Measurements from ENCODE around the gene STAMBP. TPM values are rescaled to one million over a fixed set of nuclear protein-coding genes. Genes with fewer than 3 reads are reported as not detected.
"Not testable (repeated sequence)": the region's sequence is repeated elsewhere in the genome, so short reads cannot be mapped to it uniquely, and the experiment has no call there.

The STAMBP gene
- total and polyA plus RNA-seq, 8 donors, result 22.6 to 84.9 (median 33.1) TPM

DNA sequence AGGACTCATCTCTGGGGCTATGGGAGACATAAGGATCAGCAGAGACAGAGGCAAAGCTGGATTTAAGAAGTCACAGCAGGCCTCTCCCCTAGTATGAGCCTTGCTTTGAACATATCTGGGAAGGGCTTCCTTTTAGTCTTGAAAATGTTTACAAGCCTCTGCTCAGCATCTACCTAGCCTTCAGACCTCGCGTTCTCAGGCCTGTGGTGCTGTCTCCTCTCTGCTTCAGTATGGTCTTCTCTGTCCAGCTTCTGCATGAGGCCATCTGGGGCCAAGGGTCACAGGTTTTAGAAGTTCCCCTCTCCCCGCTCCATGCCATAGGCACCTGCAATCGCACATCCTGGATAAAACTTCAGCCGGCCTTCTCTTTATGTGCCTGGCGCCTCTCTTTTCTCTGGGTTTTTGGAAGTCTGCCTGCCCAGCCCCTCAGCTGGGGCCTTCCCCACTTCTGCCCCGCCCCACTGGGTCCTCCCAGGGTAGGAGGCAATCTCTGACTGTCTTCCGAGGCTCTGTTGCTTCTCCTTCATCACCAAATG lies 71.1 kb downstream of the STAMBP start:
- H3K4me3 ChIP-seq, result peak overlapping the region in 3 of 4 donors; percentile 25 to 50 (median 45)
- intact Hi-C loops (cut with DNase I; ENCODE audit: low total_unique reads), result no loop called here
- H3K36me3 ChIP-seq, result peaks cover 0 to 23% (median 5%) of the 10 kb centered on the region in 4 donors

DNA sequence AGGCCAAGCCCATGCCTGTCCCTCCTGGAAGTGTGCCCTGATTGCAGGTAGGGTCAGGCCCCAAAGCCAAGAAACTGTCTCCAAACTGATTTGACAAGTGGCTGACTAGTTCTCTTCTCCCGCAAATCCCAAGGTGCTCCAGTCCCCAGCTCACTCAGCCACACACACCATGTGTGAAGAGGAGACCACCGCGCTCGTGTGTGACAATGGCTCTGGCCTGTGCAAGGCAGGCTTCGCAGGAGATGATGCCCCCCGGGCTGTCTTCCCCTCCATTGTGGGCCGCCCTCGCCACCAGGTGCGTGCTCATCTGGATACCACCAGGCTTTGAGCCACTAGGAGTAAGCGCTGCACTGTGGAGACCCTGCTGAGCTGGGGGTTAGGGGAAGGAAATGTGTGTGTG lies 72.4 kb downstream of the STAMBP start:
- Histone ChIP-seq H3K4me3 (peak overlapping the region in 2 of 4 donors; percentile 1 to 25), H3K27me3 (no peaks in the 10 kb centered on the region), H3K4me1 (peaks cover 0 to 17% (median 7%) of the 10 kb centered on the region in 4 donors), H3K9me3 (no peaks in the 10 kb centered on the region), H3K27ac (peak overlapping the region in 1 of 5 donors; percentile 92), H3K36me3 (peaks cover 0 to 23% (median 5%) of the 10 kb centered on the region in 4 donors)
- DNase-seq, result no peak
- intact Hi-C loops (cut with DNase I; ENCODE audit: low total_unique reads), result no loop called here
- TF ChIP-seq POLR2AphosphoS5 (IDR thresholded peaks at IDR 0.05) (no peak), POLR2A (IDR thresholded peaks at IDR 0.05) (no peak), EP300 (IDR thresholded peaks at IDR 0.05) (no peak)
- TF ChIP-seq, protein P1, sequence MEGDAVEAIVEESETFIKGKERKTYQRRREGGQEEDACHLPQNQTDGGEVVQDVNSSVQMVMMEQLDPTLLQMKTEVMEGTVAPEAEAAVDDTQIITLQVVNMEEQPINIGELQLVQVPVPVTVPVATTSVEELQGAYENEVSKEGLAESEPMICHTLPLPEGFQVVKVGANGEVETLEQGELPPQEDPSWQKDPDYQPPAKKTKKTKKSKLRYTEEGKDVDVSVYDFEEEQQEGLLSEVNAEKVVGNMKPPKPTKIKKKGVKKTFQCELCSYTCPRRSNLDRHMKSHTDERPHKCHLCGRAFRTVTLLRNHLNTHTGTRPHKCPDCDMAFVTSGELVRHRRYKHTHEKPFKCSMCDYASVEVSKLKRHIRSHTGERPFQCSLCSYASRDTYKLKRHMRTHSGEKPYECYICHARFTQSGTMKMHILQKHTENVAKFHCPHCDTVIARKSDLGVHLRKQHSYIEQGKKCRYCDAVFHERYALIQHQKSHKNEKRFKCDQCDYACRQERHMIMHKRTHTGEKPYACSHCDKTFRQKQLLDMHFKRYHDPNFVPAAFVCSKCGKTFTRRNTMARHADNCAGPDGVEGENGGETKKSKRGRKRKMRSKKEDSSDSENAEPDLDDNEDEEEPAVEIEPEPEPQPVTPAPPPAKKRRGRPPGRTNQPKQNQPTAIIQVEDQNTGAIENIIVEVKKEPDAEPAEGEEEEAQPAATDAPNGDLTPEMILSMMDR (IDR thresholded peaks at IDR 0.05), result no peak
- WGBS, 5 donors, result 67 to 100% (median 86%) methylated on average over 9 to 10 of the region's 10 CpGs

More for the DNA sequence above, 71.1 kb downstream of the STAMBP start:
- Histone ChIP-seq H3K27me3 (no peaks in the 10 kb centered on the region), H3K27ac (peak overlapping the region in 3 of 5 donors; percentile 44 to 92 (median 79)), H3K9me3 (no peaks in the 10 kb centered on the region), H3K4me1 (peaks cover 0 to 17% (median 7%) of the 10 kb centered on the region in 4 donors)
- WGBS, 5 donors, result 70 to 82% (median 81%) methylated on average over 8 of the region's 8 CpGs
- TF ChIP-seq, protein P1 (IDR thresholded peaks at IDR 0.05), result no peak
- TF ChIP-seq POLR2AphosphoS5 (IDR thresholded peaks at IDR 0.05) (no peak), POLR2A (IDR thresholded peaks at IDR 0.05) (no peak), EP300 (IDR thresholded peaks at IDR 0.05) (no peak)
- DNase-seq, result no peak

DNA sequence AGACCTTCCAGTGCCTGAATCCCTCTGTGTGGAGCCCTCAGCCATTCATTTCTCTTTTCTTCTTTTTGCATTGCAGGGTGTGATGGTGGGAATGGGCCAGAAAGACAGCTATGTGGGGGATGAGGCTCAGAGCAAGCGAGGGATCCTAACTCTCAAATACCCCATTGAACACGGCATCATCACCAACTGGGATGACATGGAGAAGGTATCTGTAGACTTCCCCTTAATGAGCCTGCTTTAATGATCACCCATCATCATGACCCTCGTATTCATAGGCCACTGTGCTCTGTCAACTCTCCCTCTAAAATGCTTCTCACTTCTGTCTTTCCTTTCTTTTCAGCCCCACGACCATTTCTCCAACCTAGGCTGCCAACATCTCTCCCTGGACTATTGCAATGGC lies 73.5 kb downstream of the STAMBP start:
- no peak for TF ChIP-seq POLR2A (IDR thresholded peaks at IDR 0.05)
- no peak for TF ChIP-seq EP300 (IDR thresholded peaks at IDR 0.05)
- TF ChIP-seq POLR2AphosphoS5 (IDR thresholded peaks at IDR 0.05), result no peak
- TF ChIP-seq, protein P1 (IDR thresholded peaks at IDR 0.05), result no peak
- WGBS, 5 donors, result 70 to 83% (median 80%) methylated on average over 4 of the region's 4 CpGs
- Histone ChIP-seq H3K27ac (peak overlapping the region in 2 of 5 donors; percentile 56 to 57), H3K4me3 (no peak overlapping the region), H3K9me3 (no peaks in the 10 kb centered on the region), H3K27me3 (no peaks in the 10 kb centered on the region), H3K4me1 (peaks cover 0 to 17% (median 4%) of the 10 kb centered on the region in 4 donors), H3K36me3 (peaks cover 0 to 23% (median 5%) of the 10 kb centered on the region in 4 donors)
- no peak for DNase-seq
- intact Hi-C loops (cut with DNase I; ENCODE audit: low total_unique reads), result no loop called here

DNA sequence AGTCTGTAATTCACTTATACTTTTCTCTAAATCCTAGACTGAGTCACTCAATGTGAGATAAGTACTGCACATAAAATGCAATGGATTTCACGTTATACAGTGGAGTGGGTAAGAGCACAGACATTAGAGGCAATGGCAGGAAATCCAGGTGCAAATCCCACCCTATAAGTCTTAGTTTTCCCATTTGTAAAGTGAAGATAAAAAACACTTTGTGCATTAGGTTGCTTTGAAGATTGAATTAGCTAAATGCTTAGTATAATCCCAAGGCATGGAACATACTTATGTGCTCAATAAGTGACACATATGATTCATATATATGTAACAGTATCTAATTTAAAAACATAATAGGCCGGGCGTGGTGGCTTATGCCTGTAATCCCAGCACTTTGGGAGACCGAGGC lies 74.6 kb downstream of the STAMBP start:
- H3K36me3 ChIP-seq, result peaks cover 0 to 23% (median 5%) of the 10 kb centered on the region in 4 donors
- H3K4me1 ChIP-seq, result peaks cover 0 to 18% (median 8%) of the 10 kb centered on the region in 4 donors
- H3K4me3 ChIP-seq, result no peak overlapping the region
- intact Hi-C loops (cut with DNase I; ENCODE audit: low total_unique reads), result no loop called here
- TF ChIP-seq POLR2A (IDR thresholded peaks at IDR 0.05) (no peak), POLR2AphosphoS5 (IDR thresholded peaks at IDR 0.05) (no peak), EP300 (IDR thresholded peaks at IDR 0.05) (no peak)
- TF ChIP-seq, protein P1 (IDR thresholded peaks at IDR 0.05), result no peak
- H3K27me3 ChIP-seq, result no peaks in the 10 kb centered on the region
- no peak for DNase-seq
- no peaks in the 10 kb centered on the region for H3K9me3 ChIP-seq
- 61 to 84% (median 76%) methylated on average over 4 of the region's 4 CpGs for WGBS, 5 donors
- H3K27ac ChIP-seq, result peak overlapping the region in 1 of 5 donors; percentile 56

DNA sequence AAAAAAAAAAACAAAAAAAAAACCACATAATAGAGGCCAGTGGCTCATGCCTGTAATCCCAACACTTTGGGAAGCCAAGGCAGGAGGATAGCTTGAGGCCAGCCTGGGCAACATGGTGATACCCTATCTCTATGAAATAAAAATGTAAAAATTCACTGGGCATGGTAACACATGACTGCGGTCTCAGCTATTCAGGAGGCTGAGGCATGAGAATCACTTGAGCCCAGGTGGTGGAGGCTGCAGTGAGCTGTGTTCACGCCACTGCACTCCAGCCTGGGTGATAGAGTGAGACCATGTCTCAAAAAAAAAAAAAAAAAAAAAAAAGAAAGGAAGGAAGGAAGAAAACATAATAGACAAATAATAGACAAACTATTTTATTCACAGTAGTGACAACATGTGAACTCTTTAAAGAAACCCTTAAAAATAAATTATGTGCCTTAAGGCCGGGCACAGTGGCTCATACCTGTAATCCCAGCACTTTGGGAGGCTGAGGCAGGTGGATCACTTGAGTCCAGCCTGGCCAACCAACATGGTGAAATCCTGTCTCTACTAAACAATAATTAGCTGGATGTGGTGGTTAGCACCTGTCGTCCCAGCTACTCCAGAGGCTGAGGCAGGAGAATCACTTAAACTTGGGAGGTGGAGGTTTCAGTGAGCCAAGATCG lies 75.3 kb downstream of the STAMBP start:
- WGBS, 5 donors, result 84 to 92% (median 90%) methylated on average over 5 of the region's 5 CpGs
- H3K27ac ChIP-seq, result peak overlapping the region in 2 of 5 donors; percentile 31 to 56
- H3K4me3 ChIP-seq; H3K27me3 ChIP-seq; H3K9me3 ChIP-seq; DNase-seq; intact Hi-C loops (cut with DNase I; ENCODE audit: low total_unique reads): not testable (repeated sequence)
- H3K36me3 ChIP-seq, result peaks cover 0 to 31% (median 5%) of the 10 kb centered on the region in 4 donors
- H3K4me1 ChIP-seq, result peaks cover 0 to 18% (median 8%) of the 10 kb centered on the region in 4 donors
